ENCODE measurements around the gene TMEM40.
"Not testable (repeated sequence)": the region's sequence is repeated elsewhere in the genome, so short reads cannot be mapped to it uniquely, and the experiment has no call there.

Gene TMEM40

GRCh38 chr3:12706504-12707253 is 52.4 kb downstream of the TMEM40 start:
- TF ChIP-seq Cebpa-rat (IDR thresholded peaks at IDR 0.05) = no peak
- Histone ChIP-seq H3K27me3 (no peaks in the 10 kb centered on the region), H3K27ac (no peak overlapping the region), H3K9ac (no peak overlapping the region), H3K4me1 (peaks cover 5 to 29% (median 20%) of the 10 kb centered on the region in 10 experiments; a peak in 17 of 20 replicates), H3K36me3 (no peaks in the 10 kb centered on the region), H3K4me2 (peak overlapping the region in 9 of 11 experiments; percentile 17 to 56 (median 43); a peak in 14 of 22 replicates), H3K4me3 (no peak overlapping the region), H3K9me3 (replicated peaks in 1 of 11) (no peaks in the 10 kb centered on the region), H4K20me1 (no peaks in the 10 kb centered on the region; a peak in 1 of 22 replicates)

GRCh38 chr3:12705981-12706380 is 53.1 kb downstream of the TMEM40 start:
- peaks cover 5 to 29% (median 20%) of the 10 kb centered on the region in 10 experiments; a peak in 17 of 20 replicates for H3K4me1 ChIP-seq
- no peaks in the 10 kb centered on the region for H3K9me3 ChIP-seq (replicated peaks in 1 of 11)
- no peaks in the 10 kb centered on the region for H3K27me3 ChIP-seq
- no peak for TF ChIP-seq Cebpa-rat (IDR thresholded peaks at IDR 0.05)
- no peak overlapping the region for H3K4me3 ChIP-seq
- H3K9ac ChIP-seq = 0 out of 22 replicates have a peak overlapping the region, but pooled peaks of 1 of the 11 experiments have one; percentile 31
- H4K20me1 ChIP-seq = no peaks in the 10 kb centered on the region; a peak in 1 of 22 replicates
- no peaks in the 10 kb centered on the region for H3K36me3 ChIP-seq
- peak overlapping the region in 10 of 11 experiments; percentile 0 to 56 (median 41); a peak in 17 of 22 replicates for H3K4me2 ChIP-seq
- no peak overlapping the region for H3K27ac ChIP-seq

GRCh38 chr3:12705374-12705926 is 53.6 kb downstream of the TMEM40 start:
- 0 out of 22 replicates have a peak overlapping the region, but pooled peaks of 1 of the 11 experiments have one; percentile 31 for H3K9ac ChIP-seq
- no peak overlapping the region for H3K4me3 ChIP-seq

GRCh38 chr3:12702501-12702900 is 56.6 kb downstream of the TMEM40 start:
- Histone ChIP-seq H3K27me3 (no peaks in the 10 kb centered on the region), H3K9me3 (replicated peaks in 1 of 11) (no peaks in the 10 kb centered on the region)
- no peak for TF ChIP-seq Cebpa-rat (IDR thresholded peaks at IDR 0.05)

More at GRCh38 chr3:12705374-12705926, 53.6 kb downstream of the TMEM40 start:
- TF ChIP-seq Cebpa-rat (IDR thresholded peaks at IDR 0.05) = peak in 2 of 11 experiments; percentile 38 to 58; a peak in 3 of 22 replicates
- H3K36me3 ChIP-seq = no peaks in the 10 kb centered on the region
- H3K9me3 ChIP-seq (replicated peaks in 1 of 11) = no peaks in the 10 kb centered on the region
- H4K20me1 ChIP-seq = no peaks in the 10 kb centered on the region; a peak in 1 of 22 replicates
- H3K4me1 ChIP-seq = peaks cover 5 to 29% (median 20%) of the 10 kb centered on the region in 10 experiments; a peak in 17 of 20 replicates
- no peaks in the 10 kb centered on the region for H3K27me3 ChIP-seq
- no peak overlapping the region for H3K27ac ChIP-seq
- peak overlapping the region in 10 of 11 experiments; percentile 0 to 56 (median 41); a peak in 17 of 22 replicates for H3K4me2 ChIP-seq

GRCh38 chr3:12701601-12702000 is 57.5 kb downstream of the TMEM40 start:
- not testable (repeated sequence) for H3K27me3 ChIP-seq; H3K9ac ChIP-seq; H3K4me3 ChIP-seq; H3K27ac ChIP-seq; H3K4me2 ChIP-seq; H3K36me3 ChIP-seq; H4K20me1 ChIP-seq; H3K9me3 ChIP-seq (replicated peaks in 1 of 11)
- peaks cover 0 to 14% (median 11%) of the 10 kb centered on the region in 10 experiments; a peak in 18 of 20 replicates for H3K4me1 ChIP-seq

More at GRCh38 chr3:12702501-12702900, 56.6 kb downstream of the TMEM40 start:
- Histone ChIP-seq H4K20me1 (no peaks in the 10 kb centered on the region; a peak in 1 of 22 replicates), H3K27ac (no peak overlapping the region), H3K4me2 (no peak overlapping the region), H3K4me3 (no peak overlapping the region), H3K9ac (no peak overlapping the region), H3K4me1 (peaks cover 3 to 15% (median 11%) of the 10 kb centered on the region in 10 experiments; a peak in 17 of 20 replicates), H3K36me3 (no peaks in the 10 kb centered on the region)

- no peaks in the 10 kb centered on the region for H3K9me3 ChIP-seq (replicated peaks in 1 of 11)
- no peak overlapping the region for H3K9ac ChIP-seq
- H3K27me3 ChIP-seq = no peaks in the 10 kb centered on the region
- H3K4me3 ChIP-seq = no peak overlapping the region
- no peak overlapping the region for H3K4me2 ChIP-seq
- H3K4me1 ChIP-seq = peaks cover 4 to 16% (median 5%) of the 10 kb centered on the region in 10 experiments; a peak in 19 of 20 replicates
- H4K20me1 ChIP-seq = no peaks in the 10 kb centered on the region; a peak in 1 of 22 replicates
- no peak for TF ChIP-seq Cebpa-rat (IDR thresholded peaks at IDR 0.05)
- H3K27ac ChIP-seq = no peak overlapping the region
- H3K36me3 ChIP-seq = no peaks in the 10 kb centered on the region
These were observed 58.3 kb downstream of the TMEM40 start for GRCh38 chr3:12700800-12701199.

GRCh38 chr3:12695916-12696315 is 63.1 kb downstream of the TMEM40 start:
- TF ChIP-seq Cebpa-rat (IDR thresholded peaks at IDR 0.05) = no peak
- Histone ChIP-seq H3K36me3 (no peaks in the 10 kb centered on the region), H4K20me1 (no peaks in the 10 kb centered on the region), H3K4me2 (peak overlapping the region in 4 of 11 experiments; percentile 19 to 63 (median 44); a peak in 5 of 22 replicates), H3K4me3 (no peak overlapping the region), H3K27me3 (no peaks in the 10 kb centered on the region), H3K9ac (no peak overlapping the region), H3K4me1 (peaks cover 0 to 17% (median 6%) of the 10 kb centered on the region in 10 experiments; a peak in 11 of 20 replicates), H3K9me3 (replicated peaks in 1 of 11) (no peaks in the 10 kb centered on the region), H3K27ac (no peak overlapping the region; a peak in 1 of 22 replicates)

GRCh38 chr3:12695112-12695511 is 63.9 kb downstream of the TMEM40 start:
- Histone ChIP-seq H3K4me3 (no peak overlapping the region), H3K4me1 (peaks cover 0 to 17% (median 6%) of the 10 kb centered on the region in 10 experiments; a peak in 11 of 20 replicates), H4K20me1 (no peaks in the 10 kb centered on the region), H3K27me3 (no peaks in the 10 kb centered on the region), H3K4me2 (no peak overlapping the region), H3K9ac (no peak overlapping the region), H3K9me3 (replicated peaks in 1 of 11) (no peaks in the 10 kb centered on the region), H3K27ac (no peak overlapping the region), H3K36me3 (no peaks in the 10 kb centered on the region)
- 0 out of 22 replicates have a peak, but pooled peaks of 1 of the 11 experiments have one; percentile 13 for TF ChIP-seq Cebpa-rat (IDR thresholded peaks at IDR 0.05)

GRCh38 chr3:12692444-12692843 is 66.6 kb downstream of the TMEM40 start:
- no peak for TF ChIP-seq Cebpa-rat (IDR thresholded peaks at IDR 0.05)
- peaks cover 0 to 17% (median 6%) of the 10 kb centered on the region in 10 experiments; a peak in 11 of 20 replicates for H3K4me1 ChIP-seq
- no peak overlapping the region for H3K27ac ChIP-seq
- H3K27me3 ChIP-seq = no peaks in the 10 kb centered on the region
- H3K36me3 ChIP-seq = no peaks in the 10 kb centered on the region
- no peaks in the 10 kb centered on the region for H4K20me1 ChIP-seq
- no peaks in the 10 kb centered on the region for H3K9me3 ChIP-seq (replicated peaks in 1 of 11)
- H3K9ac ChIP-seq = no peak overlapping the region
- no peak overlapping the region for H3K4me3 ChIP-seq
- H3K4me2 ChIP-seq = no peak overlapping the region

Measured in BLaER1 treated with 17β-estradiol and CSF1 and Interleukin-3, amounts not matched to agents 10 nM and 100 nM (cell line).